Measurements from ENCODE around the gene TRIM15. TPM values are rescaled to one million over a fixed set of nuclear protein-coding genes. Genes with fewer than 3 reads are reported as not detected.
A peak's percentile ranks its signal among the peaks of the same experiment; 100 is the strongest.

TRIM15 gene
- total RNA-seq, 4 donors from 2014 or later: not detected

- no peak for TF ChIP-seq CTCF (IDR thresholded peaks at IDR 0.05)
- DNase-seq (ENCODE audit: low spot score) (no peak), ATAC-seq (ENCODE audit: low FRiP score) (no peak)
Observed at GRCh38 chr6:30200551-30201281, 37.4 kb downstream of the TRIM15 start.

DNA sequence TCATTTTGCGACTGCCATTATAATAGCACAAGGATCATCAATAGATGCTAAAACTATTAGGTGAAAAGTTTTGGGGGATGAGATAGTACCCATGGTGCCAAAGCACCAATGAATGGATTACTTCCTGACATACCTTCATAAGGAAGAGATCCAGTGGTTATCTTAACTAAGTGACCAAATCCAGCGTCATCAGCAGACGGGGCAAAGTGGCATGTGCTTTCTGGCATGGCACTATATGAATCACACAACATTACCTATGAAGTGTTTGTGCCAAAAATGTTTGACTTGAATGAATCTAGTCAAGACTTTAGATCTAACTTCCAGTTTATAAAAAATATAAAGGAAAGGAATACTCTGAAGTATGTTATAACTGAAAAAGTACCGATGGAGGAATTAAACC is 39.0 kb downstream of the TRIM15 start:
- ATAC-seq (ENCODE audit: low FRiP score): no peak
- DNase-seq (ENCODE audit: low spot score): no peak
- TF ChIP-seq CTCF (IDR thresholded peaks at IDR 0.05): no peak

DNA sequence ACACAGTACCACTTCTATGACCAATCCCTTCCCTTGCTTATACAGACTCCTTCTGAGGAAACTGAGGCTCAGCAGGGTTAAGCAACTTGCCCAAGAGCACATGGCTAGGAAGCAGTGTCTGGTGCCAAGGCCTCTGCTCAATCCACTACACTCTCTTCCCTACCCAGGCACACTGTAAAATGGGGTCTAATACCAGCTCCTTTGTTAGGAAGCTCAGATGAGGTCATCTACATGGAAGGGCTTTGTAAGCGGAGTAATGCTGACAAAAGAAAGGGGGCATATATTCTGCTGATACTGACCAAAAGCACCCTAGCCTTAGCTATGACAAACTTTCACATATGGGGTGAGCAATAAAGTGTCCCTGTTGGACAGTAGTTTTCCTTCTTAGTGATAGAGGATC is 40.8 kb downstream of the TRIM15 start:
- ATAC-seq (ENCODE audit: low FRiP score): no peak
- no peak for DNase-seq (ENCODE audit: low spot score)
- TF ChIP-seq CTCF (IDR thresholded peaks at IDR 0.05): no peak

DNA sequence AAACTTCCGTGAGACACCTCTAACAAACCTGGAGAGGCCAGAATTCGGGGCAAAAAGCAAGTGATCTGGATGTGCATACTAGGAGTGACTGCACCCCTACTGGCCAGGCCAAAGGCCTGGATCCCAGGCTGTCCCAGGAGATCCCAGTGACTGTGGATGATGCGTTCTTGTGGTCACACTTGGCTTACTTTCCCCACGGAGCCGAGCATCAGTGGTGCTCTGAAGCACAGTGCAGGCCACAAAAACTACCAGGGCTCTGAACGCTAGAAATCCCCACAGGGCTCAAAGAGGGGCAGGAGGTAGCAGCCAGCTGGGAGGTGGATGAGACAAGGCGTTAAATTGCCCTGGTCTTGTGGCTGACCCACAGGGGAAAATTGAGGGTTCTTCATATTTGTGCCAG is 42.8 kb downstream of the TRIM15 start:
- no peak for ATAC-seq (ENCODE audit: low FRiP score)
- no peak for DNase-seq (ENCODE audit: low spot score)
- no peak for TF ChIP-seq CTCF (IDR thresholded peaks at IDR 0.05)

DNA sequence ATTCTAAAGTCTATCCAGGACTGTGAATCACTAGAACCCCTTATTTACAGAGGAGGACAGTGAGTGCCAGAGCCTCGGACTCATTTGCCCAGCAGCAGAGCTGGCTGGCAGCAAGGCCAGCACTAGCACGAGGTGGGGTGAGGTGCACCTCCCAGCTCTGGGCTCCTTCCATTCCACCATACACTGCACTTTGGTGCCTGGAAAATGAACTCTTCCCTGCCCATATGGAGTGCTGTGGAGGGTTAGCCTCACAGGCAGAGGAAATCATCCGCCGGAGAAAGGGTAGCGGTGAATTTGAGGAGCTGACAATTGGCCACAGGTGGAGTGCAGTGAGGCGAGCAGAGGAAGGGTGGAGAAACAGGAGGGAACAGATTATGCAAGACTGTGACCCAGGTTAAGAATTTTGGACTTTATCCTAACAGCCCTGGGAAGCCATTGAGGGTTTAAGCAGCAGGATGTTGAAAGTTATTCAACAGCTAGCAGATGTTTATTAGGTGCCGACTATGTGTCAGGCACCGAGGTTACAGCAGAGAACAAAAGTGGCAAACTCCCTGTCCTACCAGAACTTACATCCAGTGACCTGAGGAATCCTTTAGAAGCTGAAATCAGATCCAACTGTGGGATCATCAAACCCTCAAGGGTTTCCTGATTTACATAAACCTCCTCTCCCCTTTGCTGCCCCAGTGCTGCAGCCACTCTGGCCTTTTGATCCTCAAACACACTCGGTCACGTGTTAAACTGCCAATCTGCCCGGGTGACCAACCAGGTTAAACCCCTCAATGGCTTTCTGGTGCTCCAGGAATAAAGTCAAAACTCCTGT is 43.7 kb downstream of the TRIM15 start:
- DNase-seq (ENCODE audit: low spot score): no peak
- no peak for TF ChIP-seq CTCF (IDR thresholded peaks at IDR 0.05)
- ATAC-seq (ENCODE audit: low FRiP score): peak; percentile 32

DNA sequence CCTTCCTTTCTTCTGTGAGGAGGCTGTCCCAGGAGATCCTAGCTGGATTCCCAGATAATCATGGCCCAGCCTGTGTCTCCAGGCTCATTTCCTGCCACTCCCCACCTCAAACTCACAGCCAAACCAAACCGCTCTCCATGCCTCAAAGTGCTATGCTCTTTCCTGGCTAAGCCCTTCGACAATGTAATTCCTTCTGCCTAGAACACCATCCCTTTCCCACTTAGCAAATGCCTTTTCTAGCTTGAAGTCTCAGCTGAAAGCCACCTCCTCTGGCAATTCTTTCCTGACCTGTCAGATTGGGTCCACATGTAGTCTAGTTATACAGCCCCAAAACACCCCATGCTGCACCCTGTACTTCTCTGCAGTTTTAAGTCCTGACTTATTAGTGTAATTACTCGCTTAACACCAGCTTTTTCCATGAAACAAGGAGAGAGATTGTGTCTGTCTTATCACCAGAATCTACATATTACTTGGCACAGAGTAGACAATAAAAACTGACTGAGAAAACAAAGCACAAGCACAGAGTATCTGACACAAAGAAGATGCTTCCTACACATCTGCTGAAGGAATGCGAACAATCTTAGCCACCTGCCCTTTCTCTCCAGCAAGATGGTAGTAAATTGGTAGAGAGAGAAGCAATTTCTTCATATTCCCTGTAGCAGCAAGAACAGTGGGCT is 44.4 kb downstream of the TRIM15 start:
- no peak for TF ChIP-seq CTCF (IDR thresholded peaks at IDR 0.05)
- no peak for ATAC-seq (ENCODE audit: low FRiP score)
- DNase-seq (ENCODE audit: low spot score): no peak
